ENCODE results near the gene SERGEF.

DNA sequence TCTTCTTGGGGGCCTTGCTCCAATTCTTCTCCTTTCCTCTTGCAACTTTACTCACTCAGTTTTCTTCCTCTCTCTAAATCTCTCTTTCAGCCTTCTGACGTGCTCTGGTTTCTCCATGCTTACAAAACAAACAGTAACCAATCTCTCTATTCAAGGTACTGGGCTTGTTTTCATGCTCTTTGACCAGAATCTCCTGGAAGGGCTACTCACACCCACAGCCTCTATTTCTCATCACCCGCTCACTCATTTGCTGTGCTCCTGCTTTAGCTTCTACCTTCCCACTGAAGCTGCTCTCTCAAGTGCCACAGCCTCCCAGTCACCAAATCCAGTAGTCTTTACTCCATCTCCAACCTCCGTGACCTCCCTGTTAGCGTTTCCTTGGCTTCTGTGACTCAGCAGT is 60.4 kb downstream of the SERGEF start:
- TF ChIP-seq, protein P1, sequence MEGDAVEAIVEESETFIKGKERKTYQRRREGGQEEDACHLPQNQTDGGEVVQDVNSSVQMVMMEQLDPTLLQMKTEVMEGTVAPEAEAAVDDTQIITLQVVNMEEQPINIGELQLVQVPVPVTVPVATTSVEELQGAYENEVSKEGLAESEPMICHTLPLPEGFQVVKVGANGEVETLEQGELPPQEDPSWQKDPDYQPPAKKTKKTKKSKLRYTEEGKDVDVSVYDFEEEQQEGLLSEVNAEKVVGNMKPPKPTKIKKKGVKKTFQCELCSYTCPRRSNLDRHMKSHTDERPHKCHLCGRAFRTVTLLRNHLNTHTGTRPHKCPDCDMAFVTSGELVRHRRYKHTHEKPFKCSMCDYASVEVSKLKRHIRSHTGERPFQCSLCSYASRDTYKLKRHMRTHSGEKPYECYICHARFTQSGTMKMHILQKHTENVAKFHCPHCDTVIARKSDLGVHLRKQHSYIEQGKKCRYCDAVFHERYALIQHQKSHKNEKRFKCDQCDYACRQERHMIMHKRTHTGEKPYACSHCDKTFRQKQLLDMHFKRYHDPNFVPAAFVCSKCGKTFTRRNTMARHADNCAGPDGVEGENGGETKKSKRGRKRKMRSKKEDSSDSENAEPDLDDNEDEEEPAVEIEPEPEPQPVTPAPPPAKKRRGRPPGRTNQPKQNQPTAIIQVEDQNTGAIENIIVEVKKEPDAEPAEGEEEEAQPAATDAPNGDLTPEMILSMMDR (IDR thresholded peaks at IDR 0.05) = no peak
- no peak for TF ChIP-seq POLR2AphosphoS5 (IDR thresholded peaks at IDR 0.05)
